Suppressor macrophage treated with lipopolysaccharide for 1 hour (primary cell): ENCODE data around the gene LZTFL1.
A peak's percentile ranks its signal among the peaks of the same experiment; 100 is the strongest.
"Not testable (repeated sequence)": the region's sequence is repeated elsewhere in the genome, so short reads cannot be mapped to it uniquely, and the experiment has no call there.

Experiments used
- DNase-seq, 3 donors: peaks; one replicate each; pipeline ENCODE4 v3.0.0-alpha.2; 2020 to 2022

Gene LZTFL1

DNA sequence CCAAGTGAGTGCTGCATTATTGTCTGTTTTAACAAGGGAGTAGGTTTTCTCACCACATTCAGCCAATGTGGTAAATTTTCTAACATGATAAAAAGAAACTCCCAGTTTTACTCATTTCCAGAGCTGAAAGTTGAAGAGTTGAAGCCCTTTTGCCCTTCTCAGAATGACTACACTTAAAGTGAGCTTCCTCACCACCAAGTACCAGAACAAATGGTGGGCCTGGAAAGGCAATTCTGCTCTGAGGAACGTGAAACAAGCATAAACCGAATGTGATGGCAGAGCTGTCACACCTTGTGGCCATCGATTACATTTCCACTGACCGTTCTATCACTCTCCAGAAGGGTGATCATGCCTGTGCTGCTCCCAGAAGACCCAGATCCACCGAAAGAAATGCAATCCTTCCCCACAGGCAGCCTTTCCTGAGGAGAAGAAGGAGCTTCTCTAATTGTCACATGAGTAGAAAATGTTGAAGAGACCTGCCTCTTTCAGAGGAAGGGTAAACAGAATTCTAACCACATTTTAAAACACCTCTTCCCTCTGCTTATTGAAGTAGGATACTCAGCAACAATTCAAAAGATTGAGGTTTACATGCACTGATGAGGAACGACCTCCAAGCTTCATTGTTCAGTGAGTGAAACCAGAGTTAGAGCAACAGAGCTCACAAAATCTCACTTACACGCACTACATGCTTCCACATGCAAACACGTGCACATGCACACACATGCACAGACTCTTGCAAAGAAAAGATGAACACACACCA is 23.0 kb upstream of the LZTFL1 start:
- no peak for DNase-seq

DNA sequence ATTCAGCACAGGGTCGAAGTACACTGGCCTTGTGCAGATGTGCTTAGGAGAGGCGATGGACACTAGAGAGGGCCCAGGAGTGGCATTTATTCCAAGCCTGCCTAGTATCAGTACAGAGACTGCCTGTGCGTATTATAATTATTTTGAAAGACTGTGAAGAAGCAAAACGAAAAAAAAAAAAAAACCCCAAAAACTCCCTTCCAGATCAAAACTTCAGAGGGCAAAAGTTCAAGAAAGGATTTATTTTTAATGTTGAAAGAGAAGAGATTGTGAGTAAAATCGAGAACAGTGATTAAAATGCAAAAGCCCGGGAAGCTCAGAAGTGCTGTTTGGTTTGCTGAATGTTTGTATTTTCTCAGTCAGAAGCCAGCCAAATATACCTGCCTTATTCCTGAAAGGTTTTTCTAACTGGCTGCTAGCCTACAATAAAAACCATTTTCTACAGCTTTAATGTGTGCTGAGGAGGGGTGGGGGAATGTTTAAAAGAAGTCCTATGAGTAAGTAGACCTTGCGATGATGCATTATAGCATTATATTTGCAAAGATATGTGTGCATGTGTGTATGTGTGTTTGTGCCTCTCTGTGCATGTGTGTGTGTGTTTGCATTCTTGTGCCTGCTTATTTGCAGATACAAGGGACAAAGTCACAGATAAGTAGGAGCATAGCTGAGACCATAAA is 19.3 kb upstream of the LZTFL1 start:
- DNase-seq = no peak

DNA sequence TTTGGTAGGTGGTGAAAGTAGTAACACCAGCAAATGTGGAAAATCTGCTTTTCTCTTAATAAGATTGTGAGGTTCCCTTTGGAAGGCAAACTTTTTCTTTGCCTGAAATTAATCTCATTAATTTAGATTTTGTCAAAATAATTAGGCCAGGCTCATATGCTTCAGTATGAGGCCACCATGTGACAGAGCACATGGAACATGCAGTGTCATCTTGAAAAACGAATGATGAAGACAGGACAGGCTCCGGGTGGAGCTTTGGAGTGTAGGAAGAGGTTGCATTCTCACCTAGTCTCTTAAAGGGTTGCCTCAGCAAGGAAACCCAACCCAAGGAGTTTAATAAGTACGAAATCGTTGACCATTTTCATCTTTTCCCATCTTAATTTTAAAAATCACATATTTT is 18.6 kb upstream of the LZTFL1 start:
- no peak for DNase-seq

DNA sequence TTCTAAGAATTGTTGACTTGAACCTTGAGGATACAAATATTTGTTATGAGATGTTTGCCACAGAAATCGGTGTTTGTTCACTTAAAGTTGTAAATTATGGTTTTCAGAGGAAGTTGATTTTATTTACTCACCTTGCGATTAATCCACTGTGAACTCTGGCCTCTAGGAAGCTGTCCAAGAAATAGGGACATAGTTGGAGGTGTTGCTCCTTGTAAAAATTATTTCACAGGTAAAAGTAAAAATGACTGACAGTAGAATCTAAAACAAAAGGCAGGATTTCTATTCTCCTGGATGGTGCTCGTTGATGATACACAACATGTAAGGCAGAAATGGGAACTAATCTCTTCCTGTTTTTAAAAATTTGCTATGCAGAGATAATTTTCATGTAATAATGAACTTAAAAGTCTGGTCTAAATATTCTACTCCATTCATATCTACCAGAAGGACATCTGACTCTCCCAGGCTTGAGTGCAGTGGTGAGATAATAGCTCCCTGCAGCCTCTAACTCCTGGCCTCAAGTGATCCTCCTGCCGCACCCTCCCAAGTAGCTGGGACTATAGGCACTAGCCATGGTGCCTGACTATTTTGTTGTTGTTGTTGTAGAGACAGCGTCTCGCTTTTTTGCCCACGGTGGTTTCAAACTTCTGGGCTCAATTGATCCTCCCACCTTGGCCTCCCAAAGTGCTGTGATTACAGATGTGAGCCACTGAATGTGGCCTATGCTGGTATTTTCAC is 17.1 kb upstream of the LZTFL1 start:
- DNase-seq = peak in 2 of 3 donors; percentile 32

DNA sequence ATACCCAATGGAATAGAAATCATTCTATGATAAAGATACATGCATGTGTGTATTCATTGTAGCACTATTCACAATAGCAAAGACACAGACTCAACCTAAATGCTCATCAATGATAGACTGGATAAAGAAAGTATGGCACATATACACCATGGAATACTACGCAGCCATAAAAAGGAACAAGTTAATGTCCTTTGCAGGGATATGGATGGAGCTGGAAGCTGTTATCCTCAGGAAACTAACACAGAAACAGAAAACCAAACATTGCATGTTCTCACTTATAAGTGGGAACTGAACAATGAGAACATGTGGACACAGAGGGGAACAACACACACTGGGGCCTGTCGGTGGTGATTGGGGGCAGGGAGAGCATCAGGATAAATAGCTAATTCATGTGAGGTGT is 15.1 kb upstream of the LZTFL1 start:
- not testable (repeated sequence) for DNase-seq

DNA sequence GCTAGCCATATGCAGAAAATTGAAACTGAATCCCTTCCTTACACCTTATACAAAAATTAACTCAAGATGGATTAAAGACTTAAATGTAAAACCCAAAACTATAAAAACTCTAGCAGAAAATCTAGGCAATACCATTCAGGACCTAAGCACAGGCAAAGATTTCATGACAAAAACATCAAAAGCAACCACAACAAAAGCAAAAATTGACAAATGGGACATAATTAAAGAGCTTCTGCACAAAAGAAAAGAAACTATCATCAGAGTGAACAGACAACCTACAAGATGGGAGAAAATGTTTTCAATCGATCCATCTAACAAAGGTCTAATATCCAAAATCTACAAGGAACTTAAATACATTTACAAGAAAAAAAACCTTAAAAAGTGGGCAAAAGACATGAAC is 14.4 kb upstream of the LZTFL1 start:
- not testable (repeated sequence) for DNase-seq

DNA sequence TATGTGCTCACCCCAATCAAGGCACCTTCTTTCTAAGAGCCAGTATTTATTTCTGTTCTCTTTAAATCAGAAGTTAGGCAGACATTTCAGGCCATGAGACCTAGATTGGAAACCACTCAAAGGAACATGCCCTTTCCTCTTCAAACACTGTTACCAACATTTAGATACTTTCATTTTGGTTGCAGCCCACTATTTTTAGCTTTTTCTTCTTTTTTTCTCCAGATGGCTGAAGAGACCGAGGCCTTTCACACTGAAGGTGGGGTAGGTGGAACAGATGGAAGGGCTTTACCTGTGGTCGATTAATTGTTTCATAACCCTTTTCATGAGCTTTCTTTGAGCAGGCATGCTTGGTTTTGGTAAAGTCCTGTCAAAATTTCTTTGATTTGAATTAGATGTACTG is 10.9 kb upstream of the LZTFL1 start:
- DNase-seq = no peak

DNA sequence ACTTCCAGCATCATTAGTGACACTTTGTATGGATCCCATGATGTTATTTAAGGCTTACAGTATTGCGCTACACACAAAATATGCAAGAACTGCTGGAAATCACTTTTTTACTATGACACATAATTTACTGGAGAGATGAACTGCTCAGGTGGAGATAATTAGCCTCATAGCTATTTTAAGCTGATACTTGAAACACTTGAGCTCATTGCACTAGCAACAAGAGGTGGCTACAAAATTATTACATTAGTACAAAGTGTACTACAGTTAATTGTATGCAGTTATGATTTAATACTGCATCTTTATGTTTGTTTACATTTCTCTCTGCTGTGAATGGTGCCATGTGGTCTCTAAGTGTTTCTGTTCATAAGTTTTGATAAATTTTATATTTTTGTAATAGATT is 6.5 kb upstream of the LZTFL1 start:
- no peak for DNase-seq

DNA sequence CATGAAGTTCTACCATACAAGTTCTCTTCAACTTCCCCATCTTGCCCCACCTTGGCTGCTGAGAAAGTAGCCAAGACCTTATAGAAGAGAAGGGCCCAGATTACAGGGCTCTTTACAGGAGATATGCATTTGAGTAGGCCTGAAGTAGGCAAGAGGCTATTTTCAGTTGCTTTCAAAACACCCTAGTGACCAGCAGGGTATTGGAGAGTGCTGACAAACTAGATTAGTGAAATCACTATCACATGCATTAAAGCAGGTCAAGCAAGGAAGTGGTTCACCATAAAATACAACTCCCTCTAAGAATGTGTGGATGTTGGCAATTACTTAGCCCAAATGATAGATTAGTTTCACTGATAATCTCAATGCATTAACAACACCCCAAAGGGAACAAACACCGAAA is 2.7 kb upstream of the LZTFL1 start:
- no peak for DNase-seq

DNA sequence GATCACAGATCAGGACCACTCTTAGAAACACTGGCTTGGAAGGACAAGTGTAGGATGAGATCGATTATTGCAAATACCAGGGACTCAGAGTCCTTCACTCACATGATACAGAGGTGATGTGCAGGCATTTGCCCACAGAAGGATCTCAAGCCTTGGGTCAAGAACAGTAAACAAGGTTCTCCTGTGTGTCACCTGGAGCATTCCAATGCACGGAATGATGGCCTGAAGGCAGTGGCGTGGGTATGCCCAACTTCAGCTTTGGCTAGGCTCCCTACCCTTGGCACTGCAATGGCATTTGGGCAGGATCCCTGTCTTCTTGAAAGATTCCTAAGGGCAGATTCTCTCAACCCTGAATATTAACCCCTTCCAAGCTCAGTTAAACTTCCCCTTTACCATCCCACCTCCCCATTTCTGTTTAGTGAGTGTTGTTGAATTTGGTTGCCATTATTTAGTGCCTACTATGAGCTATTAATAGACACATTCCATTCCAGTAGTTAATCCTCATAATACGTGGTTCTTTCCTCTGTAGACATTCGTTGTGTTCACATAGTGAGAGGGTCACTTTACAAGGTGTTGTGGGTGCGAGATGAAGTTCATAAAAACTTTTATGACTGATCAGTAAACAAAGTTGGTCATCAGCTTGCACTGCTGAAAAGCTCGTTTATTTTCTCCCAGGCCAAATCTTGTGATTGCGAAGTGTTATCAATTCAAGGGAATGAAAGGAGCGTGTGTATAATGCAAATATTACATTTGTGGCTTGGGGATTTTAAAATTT is 1.1 kb upstream of the LZTFL1 start:
- DNase-seq = no peak

DNA sequence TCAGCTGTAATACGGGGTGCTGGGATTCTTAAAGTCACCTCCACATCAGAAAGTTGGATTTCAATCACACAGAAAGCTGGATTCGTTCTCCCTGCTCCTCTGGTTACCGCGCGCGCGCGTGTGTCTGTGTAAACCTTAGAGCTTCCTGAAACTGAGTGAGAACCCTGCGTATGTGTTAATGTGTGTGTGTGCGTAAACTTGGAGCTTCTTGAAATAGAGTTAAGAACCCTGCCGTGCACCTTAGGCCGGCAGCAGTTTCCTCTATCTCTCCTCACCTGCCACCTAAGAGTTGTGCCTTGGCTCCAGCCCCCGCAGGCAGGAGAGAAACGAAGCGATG is 531 bp downstream of the LZTFL1 start:
- peak; percentile 48 to 69 (median 51) for DNase-seq

DNA sequence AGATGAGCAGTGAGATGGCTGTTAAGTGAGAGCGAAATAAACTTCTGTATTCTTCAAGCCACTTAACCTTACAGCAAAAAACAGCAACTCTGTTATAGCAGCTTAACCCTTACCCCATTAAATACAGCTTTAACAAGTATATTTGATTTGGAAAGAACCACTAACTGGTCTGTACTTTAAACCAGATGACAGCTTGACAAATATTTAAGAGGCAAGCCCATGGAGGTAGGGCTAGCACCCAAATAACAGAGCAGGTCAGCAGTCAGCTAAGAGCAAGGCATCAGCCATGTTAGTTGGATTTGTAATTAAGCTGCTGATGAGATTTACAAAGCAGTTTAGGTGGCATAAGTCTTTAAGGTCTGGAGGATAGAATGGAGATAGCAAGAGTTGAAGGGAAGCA is 3.5 kb downstream of the LZTFL1 start:
- no peak for DNase-seq

DNA sequence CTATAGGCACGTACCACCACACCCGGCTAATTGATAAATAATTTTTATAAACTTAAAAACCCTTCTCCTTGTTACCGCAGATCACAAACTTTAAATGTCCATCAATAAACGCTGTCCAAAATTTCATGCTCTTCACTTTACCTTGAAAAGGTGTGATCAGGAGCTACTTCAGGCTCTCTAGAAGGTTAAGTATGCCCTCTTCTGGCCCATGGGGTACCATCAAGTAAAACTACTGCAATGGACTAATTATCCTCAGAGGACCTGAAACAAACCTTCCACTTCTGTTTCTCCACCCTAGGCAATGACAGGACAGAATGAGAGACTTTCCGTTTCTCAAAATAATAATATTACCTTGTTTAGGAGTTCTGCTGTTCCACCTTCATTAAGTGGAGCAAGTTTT is 9.2 kb downstream of the LZTFL1 start:
- no peak for DNase-seq

DNA sequence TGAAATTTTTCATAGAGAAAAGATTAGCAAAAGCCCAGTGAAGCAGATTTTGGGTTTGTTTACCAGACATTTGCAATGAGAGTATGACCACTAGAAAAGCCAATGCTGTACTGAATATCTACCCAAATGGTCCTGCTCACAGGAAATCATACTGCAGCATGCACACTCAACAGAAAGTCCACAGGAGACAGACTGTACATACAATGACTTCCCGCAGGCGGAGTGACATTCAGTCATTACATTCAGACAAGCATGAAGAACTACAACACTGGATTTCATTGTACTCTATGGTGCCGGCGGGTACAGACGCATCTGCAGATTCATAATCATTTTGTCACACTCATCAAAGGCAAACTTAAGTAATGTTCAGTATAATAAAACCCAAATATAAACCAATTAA is 11.8 kb downstream of the LZTFL1 start:
- DNase-seq = no peak

DNA sequence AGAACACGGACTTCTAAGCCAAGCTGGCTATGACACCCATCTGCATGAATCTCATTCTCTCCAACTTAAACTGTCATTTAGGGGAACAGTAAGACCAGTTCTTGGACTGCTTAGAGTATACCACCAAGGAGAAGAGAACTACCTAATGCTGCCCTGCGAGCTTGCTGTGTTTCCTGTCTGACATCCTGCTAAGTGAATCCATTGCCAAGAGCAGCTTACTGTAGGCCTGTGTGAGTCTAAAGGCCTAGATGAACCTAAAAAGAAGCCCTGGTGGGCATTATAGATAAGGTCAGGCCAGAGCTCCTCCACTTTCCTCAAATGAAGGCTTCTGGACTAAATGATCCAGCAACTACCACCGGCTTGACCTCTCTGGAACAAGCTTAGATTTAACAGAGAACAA is 15.0 kb downstream of the LZTFL1 start:
- DNase-seq = no peak

DNA sequence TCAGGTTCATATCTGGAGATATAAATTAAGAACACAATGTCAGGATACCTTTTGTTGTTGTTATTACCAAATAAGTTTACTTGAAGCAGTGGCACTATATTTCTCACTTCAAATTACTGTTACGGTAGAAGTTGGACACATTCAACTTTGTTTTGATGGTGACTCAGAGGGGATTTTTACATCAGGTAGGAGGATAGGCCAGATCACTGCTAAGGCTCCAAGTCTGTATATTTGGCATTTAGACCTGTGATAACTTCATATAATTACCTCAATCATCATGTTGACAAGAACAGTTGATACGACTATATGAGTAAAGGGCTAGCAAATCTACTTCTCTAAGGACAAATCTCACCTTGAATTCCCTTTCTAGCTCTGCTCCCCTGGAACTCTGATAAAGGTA is 15.6 kb downstream of the LZTFL1 start:
- DNase-seq = no peak

DNA sequence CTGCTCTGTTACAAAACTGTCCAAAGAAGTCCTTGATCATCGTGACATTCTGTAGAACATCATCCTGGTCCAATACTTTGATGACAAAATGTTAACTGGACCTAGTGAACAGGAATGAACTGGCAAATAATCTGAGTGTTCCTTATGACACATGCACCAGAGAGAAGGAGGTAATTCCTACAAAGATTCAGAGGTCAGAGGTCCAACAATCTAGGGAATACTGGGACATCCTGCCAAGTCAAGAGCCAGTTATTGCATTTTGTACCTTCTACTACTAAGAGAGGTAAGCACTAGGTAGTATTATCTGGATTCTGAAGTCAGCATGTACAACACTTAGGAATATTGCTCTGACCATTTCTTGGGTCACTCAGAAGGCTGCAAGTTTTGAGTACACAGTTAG is 20.8 kb downstream of the LZTFL1 start:
- no peak for DNase-seq

DNA sequence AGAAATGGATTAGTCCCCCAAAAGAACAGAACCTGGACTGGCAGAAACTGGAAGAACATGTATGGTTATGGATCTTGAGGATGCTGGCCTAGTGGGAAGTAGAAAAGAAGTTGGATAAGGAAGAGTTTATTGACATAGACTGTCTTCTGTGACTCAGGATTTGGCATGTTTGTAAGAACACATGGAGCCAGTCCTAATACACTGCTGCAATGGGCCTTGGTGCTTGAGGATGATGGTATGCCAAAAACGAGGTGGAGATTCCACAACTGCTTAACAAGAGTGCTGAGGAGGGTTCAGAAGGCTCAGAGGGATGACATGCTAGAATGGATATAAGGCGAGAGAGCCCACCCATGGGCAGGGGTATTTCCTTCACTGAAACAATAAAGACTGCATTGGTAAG is 22.4 kb downstream of the LZTFL1 start:
- DNase-seq = no peak

DNA sequence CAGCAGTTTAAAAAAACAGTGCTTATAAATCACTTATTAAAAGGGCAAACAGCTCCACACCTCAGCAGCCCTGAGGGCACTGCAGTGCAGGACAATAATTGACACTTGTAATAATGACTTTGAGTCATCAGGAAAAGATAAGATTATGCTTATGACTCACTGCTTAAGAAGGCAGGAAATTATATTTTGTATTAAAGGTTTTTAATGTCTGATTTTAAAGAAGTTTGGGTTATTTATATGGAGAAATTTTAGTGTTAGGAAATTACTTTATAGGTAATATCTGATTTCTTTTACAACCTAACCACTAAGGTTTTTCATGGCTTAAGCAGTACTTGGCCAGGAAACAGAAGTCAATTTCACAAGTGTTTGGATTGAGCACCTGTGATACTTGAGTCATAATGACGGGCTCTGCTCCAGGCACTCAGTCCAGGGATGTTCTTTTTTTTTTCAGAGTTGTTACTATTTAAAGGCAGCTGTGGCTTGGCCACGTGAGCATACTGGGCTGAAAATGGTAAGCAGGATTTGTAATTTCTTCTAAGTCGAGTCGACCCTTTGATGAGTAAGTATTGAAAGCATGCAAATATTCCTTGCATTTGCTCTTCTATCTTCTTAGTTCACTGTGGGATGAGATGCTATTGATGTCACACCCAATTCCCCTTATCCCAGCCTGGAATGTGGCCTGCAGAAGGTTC is 23.9 kb downstream of the LZTFL1 start:
- DNase-seq = no peak

DNA sequence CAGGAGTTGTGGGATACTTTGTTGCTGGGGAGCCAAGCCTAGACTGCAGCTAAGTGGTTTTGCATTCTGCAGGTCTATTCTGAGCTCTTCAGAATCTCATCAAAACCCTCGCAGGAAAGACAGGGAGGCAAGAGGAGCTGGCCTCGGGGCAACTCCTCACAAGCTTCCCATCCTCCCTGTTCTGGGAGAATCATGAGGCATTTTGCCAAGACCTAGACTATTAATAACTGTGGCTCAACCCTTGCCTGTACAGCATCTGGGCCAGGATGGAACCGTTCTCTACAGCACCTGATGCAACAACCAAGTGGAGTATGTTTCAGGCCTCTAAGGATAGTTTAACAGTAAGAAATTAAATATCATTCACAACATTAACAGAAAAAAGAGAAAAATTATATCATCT is 25.4 kb downstream of the LZTFL1 start:
- no peak for DNase-seq

DNA sequence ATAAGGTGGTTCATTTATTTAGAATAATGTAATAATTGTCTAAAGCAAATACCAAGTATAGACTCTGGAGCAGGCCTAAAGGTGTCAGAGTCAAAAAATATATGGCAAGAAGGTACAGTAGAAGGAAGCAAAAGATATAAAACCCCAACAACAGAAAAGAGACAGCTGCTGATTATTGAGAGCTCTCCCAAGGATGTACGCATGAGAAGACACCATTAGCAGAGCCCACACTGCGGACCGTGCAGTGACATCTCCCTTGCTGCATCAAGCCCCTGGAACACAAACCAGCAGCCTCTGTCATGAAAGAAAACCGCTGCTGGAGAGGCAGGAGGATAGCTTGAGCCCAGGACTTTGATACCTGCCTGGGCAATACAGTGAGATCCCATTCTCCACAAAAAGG is 27.6 kb downstream of the LZTFL1 start:
- no peak for DNase-seq

DNA sequence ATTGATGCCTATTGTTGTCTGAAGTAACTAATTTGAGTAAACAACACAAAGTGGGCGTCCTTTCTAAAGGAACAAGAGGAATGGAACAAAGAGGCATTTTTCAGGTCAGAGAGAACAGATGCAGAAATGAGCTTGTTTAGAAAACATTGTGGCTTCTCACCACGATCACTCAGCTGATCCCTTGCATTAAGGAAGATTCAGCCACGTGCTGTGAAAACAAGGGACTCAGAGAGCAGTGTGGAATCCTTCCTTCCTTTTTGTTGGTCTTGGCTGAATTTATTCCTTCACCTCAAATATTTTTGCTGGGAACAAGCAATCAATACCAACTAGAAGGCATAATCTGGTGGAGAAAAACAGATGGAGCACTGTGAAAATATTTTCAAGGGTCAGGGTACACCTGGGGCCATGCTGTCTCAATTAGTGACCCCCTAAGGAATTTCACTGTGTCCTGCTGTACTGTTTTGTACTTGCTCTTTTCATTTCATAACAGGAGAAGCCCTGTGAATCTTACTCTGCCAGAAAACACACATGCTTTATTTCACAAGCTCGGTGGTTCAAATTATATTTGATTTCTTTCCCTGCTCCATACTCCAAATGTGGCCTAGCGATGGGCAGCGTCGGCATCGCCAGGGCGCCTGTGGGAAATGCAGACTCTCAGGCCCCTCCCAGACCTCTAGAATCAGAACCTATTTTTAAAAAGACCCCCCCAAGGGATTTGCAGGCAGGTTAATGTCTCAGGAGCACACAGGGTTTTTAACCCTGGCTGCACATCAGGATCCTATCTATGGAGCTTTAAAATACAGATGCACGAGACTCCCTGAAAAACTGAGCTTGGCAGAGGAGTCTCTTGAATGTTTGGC is 34.0 kb downstream of the LZTFL1 start:
- no peak for DNase-seq
